AG04449 (cell line): ENCODE data around the gene SAPCD1.

Source experiments
- CTCF ChIA-PET: fragments of 350-600 bp; formaldehyde crosslinking; extraction: SDS; loops from one replicate; lab custom pipeline; 2021; ENCODE audit warnings: antibody characterized with exemption; lab: Yijun Ruan, JAX
- POLR2A ChIA-PET: fragments of 400-600, 350-600 bp; formaldehyde crosslinking; extraction: SDS; loops from one replicate; lab custom pipeline; 2020; ENCODE audit warnings: antibody characterized with exemption, inconsistent platforms; lab: Yijun Ruan, JAX
- DNase-seq: peaks from one replicate; pipeline ENCODE4 v3.0.0-alpha.2; 2010; ENCODE audit warnings: low read depth, low spot score
- H3K4me3 ChIP-seq: 2 replicates; pipeline ENCODE4 v1.5.1; 2011; ENCODE audit warnings: low read depth, mild to moderate bottlenecking, control low read depth, low read length
- CTCF ChIP-seq: IDR thresholded peaks from one replicate; pipeline ENCODE4 v1.5.1; 2011; ENCODE audit warnings: mild to moderate bottlenecking, moderate library complexity, low read length, control low read depth, inconsistent platforms; ENCODE audit not compliant: insufficient read depth; ENCODE audit errors: missing control alignments

SAPCD1 gene

GRCh38 chr6:31718265-31718664 lies 44.2 kb upstream of the SAPCD1 start:
- POLR2A ChIA-PET, result no interaction called here
- no peak for TF ChIP-seq CTCF

GRCh38 chr6:31719001-31719400 lies 43.5 kb upstream of the SAPCD1 start:
- no peak for DNase-seq
- ChIA-PET CTCF (no interaction called here), POLR2A (no interaction called here)
- no peak for TF ChIP-seq CTCF
- H3K4me3 ChIP-seq, result no peak overlapping the region

More at GRCh38 chr6:31718265-31718664, 44.2 kb upstream of the SAPCD1 start:
- CTCF ChIA-PET, result no interaction called here
- DNase-seq, result no peak
- no peak overlapping the region for H3K4me3 ChIP-seq

- no peak for TF ChIP-seq CTCF
- ChIA-PET CTCF (interaction anchor here (0.7 kb wide), 1 partner anchor 10 kb away, joined by 3 read pairs; no protein-coding TSS in a partner anchor), POLR2A (interaction anchor here (0.7 kb wide), 1 partner anchor 9 kb away, joined by 4 read pairs; the partner anchor contains the start of gene DDAH2)
- DNase-seq, result no peak
- no peak overlapping the region for H3K4me3 ChIP-seq
These were observed 42.2 kb upstream of the SAPCD1 start for GRCh38 chr6:31720196-31720770.

- CTCF ChIA-PET, result interaction anchor here (0.9 kb wide), 1 partner anchor 108 kb away, joined by 4 read pairs; no protein-coding TSS in a partner anchor
- no peak for TF ChIP-seq CTCF
- POLR2A ChIA-PET, result no interaction called here
- no peak within 1 kb of the TSS for H3K4me3 ChIP-seq
- DNase-seq, result no peak
These were observed 41.0 kb upstream of the SAPCD1 start, which contains the start of gene LY6G6C for GRCh38 chr6:31721351-31722020. LY6G6C (minus strand) TSS chr6:31721746; CDS start chr6:31721679, 67 bp downstream.

GRCh38 chr6:31722173-31722572 lies 40.3 kb upstream of the SAPCD1 start:
- no peak for TF ChIP-seq CTCF
- no peak for DNase-seq
- no peak overlapping the region for H3K4me3 ChIP-seq
- ChIA-PET CTCF (interaction anchor here (0.9 to 1.2 kb wide), 2 partner anchors 108 to 230 kb away, joined by 4 read pairs; no protein-coding TSS in a partner anchor), POLR2A (no interaction called here)
